NT2/D1 (cell line): ENCODE data around the gene DYNC1H1.

Experiments
- DNase-seq: peaks from one replicate; pipeline ENCODE4 v3.0.0-alpha.2; 2011; ENCODE audit warnings: low read depth, low spot score
- H3K27me3 ChIP-seq: 2 replicates; pipeline ENCODE4 v1.6.0; 2011; ENCODE audit warnings: mild to moderate bottlenecking; ENCODE audit not compliant: insufficient read length, insufficient read depth
- H3K36me3 ChIP-seq: 2 replicates; pipeline ENCODE4 v1.6.1; 2011; ENCODE audit warnings: mild to moderate bottlenecking, low read length, mixed read lengths; ENCODE audit not compliant: insufficient read depth, insufficient read length
- H3K4me1 ChIP-seq: 2 replicates; pipeline ENCODE4 v1.5.1; 2011; ENCODE audit not compliant: insufficient read depth, insufficient read length
- H3K4me3 ChIP-seq: 2 replicates; pipeline ENCODE4 v1.5.1; 2011; ENCODE audit warnings: low read depth; ENCODE audit not compliant: insufficient read length
- H3K9ac ChIP-seq: 2 replicates; pipeline ENCODE4 v1.6.0; 2011; ENCODE audit warnings: low read depth; ENCODE audit not compliant: insufficient read length
- H3K9me3 ChIP-seq: 2 replicates; pipeline ENCODE4 v1.5.1; 2011; ENCODE audit warnings: mild to moderate bottlenecking, low read length; ENCODE audit not compliant: insufficient read depth
- SUZ12 ChIP-seq: IDR thresholded peaks from 2 replicates; pipeline ENCODE4 v1.6.1; 2011; ENCODE audit not compliant: insufficient read length, insufficient read depth; ENCODE audit errors: extremely low read depth
- YY1 ChIP-seq: IDR thresholded peaks from 2 replicates; pipeline ENCODE4 v1.6.1; 2011; ENCODE audit not compliant: insufficient read length, insufficient read depth
- ZNF274 ChIP-seq: IDR thresholded peaks from 2 replicates; pipeline ENCODE4 v1.6.1; 2011; ENCODE audit warnings: mild to moderate bottlenecking, low read depth, low read length

Gene DYNC1H1

DNA sequence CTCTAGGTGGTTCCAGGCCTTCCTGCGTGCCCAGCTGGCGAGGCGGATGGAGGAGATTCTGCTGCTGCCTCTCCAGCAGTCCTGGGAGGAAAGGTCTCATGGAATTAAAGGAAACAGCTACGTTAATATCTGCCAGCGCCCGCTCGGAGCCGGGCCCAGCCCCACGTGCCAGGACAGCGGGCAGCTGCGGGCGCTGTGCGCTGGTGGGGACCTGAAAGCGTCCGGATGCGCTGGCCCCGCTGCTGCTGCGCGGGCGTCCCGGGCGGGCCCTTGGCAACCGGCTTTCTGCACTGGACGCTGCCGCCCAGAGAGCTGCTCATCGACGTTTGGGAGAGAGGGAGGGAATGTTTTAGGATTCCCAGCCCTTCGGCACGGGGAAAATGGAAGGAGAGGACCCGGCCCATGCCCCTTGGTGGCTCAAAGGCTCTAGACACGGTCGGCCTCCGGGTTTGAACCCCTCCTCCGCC lies 8.6 kb upstream of the DYNC1H1 start:
- Histone ChIP-seq H3K4me3 (no peak overlapping the region), H3K4me1 (peaks cover 2% of the 10 kb centered on the region), H3K27me3 (no peaks in the 10 kb centered on the region), H3K9ac (no peak overlapping the region), H3K9me3 (no peaks in the 10 kb centered on the region), H3K36me3 (no peaks in the 10 kb centered on the region)
- TF ChIP-seq ZNF274 (no peak), YY1 (no peak), SUZ12 (no peak)
- DNase-seq: no peak

DNA sequence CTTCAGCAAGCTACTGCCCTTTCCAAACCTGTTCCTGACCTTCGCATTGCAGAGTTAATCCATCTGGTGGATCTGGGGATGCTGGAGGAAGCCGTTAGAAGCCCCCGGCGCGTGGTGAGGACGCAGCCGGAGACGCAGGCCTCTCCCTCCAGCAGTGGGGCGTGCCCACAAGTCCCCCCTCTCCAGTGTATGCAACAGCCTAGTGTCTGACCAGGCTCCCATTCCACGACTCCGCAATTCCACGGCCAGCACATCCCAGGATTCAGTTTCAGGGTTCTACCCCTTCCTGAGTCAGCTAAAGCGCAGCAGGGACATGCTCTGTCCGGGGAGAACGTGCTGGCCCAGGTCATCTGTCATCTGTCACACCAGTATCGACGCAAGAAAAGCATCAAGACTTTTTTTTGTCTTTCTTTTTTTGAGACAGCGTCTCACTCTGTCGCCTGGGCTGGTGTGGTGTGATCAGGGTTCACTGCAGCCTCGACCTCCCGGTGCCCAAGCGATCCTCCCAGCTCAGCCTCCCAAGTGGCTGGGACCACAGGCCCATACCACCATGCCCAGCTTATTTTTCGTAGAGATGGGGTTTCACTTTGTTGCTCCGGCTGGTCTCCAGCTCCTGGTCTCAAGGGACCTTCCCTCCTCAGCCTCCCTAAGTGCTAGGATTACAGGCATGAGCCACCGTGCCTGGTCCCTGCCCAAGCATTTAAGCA lies 8.0 kb upstream of the DYNC1H1 start:
- Histone ChIP-seq H3K4me1 (peaks cover 5% of the 10 kb centered on the region), H3K36me3 (no peaks in the 10 kb centered on the region), H3K9me3 (no peaks in the 10 kb centered on the region), H3K9ac (no peak overlapping the region), H3K4me3 (no peak overlapping the region), H3K27me3 (no peaks in the 10 kb centered on the region)
- no peak for TF ChIP-seq YY1
- TF ChIP-seq SUZ12: no peak
- TF ChIP-seq ZNF274: no peak
- DNase-seq: no peak

DNA sequence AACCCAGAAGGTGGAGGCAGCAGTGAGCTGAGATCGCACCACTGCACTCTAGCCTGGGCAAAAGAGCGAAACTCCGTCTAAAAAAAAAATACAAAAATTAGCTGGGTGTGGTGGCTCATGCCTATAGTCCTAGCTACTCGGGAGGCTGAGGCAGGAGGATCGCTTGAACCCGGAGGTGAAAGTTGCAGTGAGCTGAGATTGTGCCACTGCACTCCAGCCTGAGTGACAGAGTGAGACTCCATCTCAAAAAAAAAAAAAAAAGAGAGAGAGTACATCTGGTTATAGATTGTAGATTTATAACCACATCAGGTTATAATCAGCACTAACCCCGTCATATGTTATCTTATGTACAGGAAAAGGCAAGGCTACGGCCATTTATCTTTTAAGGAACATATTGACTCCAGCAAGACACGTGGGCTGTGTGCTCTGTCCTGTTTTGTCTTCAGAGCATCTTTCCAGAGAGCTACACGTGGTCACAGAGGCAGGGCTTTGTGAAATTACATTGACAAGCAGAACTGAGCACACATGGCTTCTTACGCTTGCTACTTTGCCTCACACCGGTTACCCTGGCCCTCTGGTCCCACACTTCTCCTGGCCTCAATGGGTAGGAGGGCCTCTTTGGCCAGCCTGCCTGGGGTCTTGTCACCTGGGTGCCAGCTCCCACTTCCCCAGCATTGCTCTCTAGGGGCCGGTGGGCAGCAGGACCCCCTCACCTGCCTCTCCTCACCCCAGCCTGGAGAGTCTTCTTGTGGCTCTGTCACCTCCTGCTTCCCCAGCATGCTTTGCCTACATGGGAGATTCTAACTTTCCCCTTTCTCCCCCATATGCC lies 6.8 kb upstream of the DYNC1H1 start:
- TF ChIP-seq YY1 (no peak), SUZ12 (no peak), ZNF274 (no peak)
- peaks cover 8% of the 10 kb centered on the region for H3K4me1 ChIP-seq
- H3K4me3 ChIP-seq: no peak overlapping the region

DNA sequence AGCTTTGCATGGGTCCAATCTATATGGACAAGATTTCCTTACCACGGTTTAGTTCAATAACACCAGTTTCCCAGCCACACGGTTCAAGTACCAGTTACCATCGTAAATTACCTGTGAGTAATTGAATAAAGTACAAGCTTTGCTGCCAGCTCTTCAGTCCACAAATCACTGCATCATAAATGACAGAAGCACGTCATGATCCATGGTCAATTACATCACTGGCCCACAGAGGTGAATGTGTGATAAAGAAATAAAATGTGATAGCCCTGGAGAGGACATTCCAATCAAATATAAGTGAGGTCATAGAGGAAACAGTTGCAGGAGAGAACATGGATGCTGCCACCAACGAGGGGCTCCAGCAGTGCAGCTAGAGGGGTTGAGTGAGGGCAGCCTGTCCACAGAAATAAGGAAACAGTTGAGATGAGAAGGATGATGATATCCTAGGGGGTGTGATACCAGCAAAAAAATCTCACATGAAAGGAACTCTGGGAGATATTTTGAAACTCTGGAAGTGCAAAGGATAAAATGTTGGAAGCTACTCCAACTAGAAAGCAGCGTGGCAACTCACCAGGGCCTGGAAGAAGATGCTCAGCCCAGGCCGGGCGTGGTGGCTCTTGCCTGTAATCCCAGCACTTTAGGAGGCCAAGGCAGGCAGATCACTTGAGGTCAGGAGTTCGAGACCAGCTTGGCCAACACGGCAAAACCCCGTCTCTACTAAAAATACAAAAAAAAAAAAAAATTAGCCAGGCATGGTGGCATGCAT lies 5.8 kb upstream of the DYNC1H1 start:
- Histone ChIP-seq H3K4me1 (peaks cover 9% of the 10 kb centered on the region), H3K9me3 (no peaks in the 10 kb centered on the region), H3K4me3 (no peak overlapping the region), H3K36me3 (no peaks in the 10 kb centered on the region), H3K9ac (no peak overlapping the region), H3K27me3 (peaks cover 7% of the 10 kb centered on the region)
- DNase-seq: no peak
- no peak for TF ChIP-seq SUZ12
- no peak for TF ChIP-seq YY1
- no peak for TF ChIP-seq ZNF274

More for the DNA sequence above, 6.8 kb upstream of the DYNC1H1 start:
- no peaks in the 10 kb centered on the region for H3K36me3 ChIP-seq
- DNase-seq: no peak
- no peaks in the 10 kb centered on the region for H3K9me3 ChIP-seq
- H3K27me3 ChIP-seq: peaks cover 5% of the 10 kb centered on the region
- no peak overlapping the region for H3K9ac ChIP-seq

DNA sequence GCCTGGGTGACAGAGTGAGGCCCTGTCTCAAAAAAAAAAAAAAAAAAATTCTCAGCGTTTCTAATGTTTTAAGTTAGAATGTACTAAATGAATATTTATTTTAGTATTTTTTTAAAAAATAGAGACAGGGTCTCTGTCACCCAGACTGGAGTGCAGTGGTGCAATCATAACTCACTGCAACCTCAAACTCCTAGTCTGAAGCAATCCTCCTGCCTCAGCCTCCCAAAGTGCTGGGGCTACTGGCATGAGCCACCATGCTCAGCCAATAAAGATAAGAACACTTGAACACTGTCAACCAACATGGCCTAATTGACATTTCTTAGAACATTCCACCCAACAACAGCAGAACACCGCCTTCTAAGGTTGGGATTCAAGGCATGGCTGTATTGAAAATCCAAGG lies 5.1 kb upstream of the DYNC1H1 start:
- Histone ChIP-seq H3K27me3 (peaks cover 12% of the 10 kb centered on the region), H3K36me3 (no peaks in the 10 kb centered on the region), H3K9ac (no peak overlapping the region), H3K4me3 (no peak overlapping the region), H3K9me3 (no peaks in the 10 kb centered on the region), H3K4me1 (peaks cover 9% of the 10 kb centered on the region)
- no peak for DNase-seq
- TF ChIP-seq SUZ12 (no peak), ZNF274 (no peak), YY1 (no peak)

DNA sequence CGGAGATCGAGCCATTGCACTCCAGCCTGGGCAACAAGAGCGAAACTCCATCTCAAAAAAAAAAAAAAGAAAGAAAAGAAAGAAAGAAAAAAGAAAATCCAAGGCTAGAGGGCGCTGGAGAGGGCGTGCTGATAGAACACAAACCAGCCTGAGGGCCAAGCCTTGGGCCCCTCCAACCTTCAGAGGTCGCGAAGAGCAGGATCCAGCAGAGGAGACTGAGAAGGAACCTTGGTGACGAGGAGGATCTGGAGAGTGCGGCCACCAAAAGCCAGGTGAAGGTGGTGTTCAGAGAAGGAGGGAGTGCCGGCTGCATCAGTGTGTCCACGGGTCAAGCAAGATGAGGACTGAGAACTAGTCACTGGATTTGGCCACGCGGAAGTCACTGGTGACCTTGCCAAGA lies 4.1 kb upstream of the DYNC1H1 start:
- H3K4me1 ChIP-seq: peaks cover 9% of the 10 kb centered on the region
- no peaks in the 10 kb centered on the region for H3K36me3 ChIP-seq
- H3K9me3 ChIP-seq: no peaks in the 10 kb centered on the region
- DNase-seq: no peak
- peaks cover 12% of the 10 kb centered on the region for H3K27me3 ChIP-seq
- no peak overlapping the region for H3K4me3 ChIP-seq
- peak overlapping the region; percentile 32 for H3K9ac ChIP-seq
- TF ChIP-seq YY1: no peak
- no peak for TF ChIP-seq SUZ12
- no peak for TF ChIP-seq ZNF274
